WTC11 (cell line): ENCODE measurements around the gene PYHIN1. TPM values are rescaled to one million over a fixed set of nuclear protein-coding genes. Genes with fewer than 3 reads are reported as not detected.

Source experiments
- ATAC-seq: fragments of 200-7000 bp; cut with Tn5 transposase; 2 replicates; pipeline ENCODE4 v1.10.0; 2021; ENCODE audit warnings: mild to moderate bottlenecking, moderate library complexity
- CTCF ChIA-PET: fragments of 300-600 bp; sonication (Branson Sonifier 250); formaldehyde crosslinking; loops from one replicate; lab custom pipeline; 2021; ENCODE audit warnings: antibody characterized with exemption; lab: Charles Lee
- POLR2A ChIA-PET: fragments of 350-600 bp; sonication (Branson Sonifier 250); formaldehyde crosslinking; loops from one replicate; lab custom pipeline; 2021; ENCODE audit warnings: antibody characterized with exemption; lab: Charles Lee
- DNase-seq: peaks from one replicate; pipeline ENCODE4 v3.0.0; 2021; ENCODE audit warnings: low spot score
- H3K27ac Mint-ChIP-seq: 2 replicates; pipeline ENCODE4 v1.8.0; 2021; ENCODE audit warnings: mixed read lengths
- H3K27me3 Mint-ChIP-seq: 2 replicates; pipeline ENCODE4 v1.8.0; 2021; ENCODE audit warnings: low read depth, mild to moderate bottlenecking, moderate library complexity, mixed read lengths
- H3K36me3 Mint-ChIP-seq: 2 replicates; pipeline ENCODE4 v1.8.0; 2021; ENCODE audit warnings: mixed read lengths
- H3K4me1 Mint-ChIP-seq: 2 replicates; pipeline ENCODE4 v1.8.0; 2022; ENCODE audit warnings: mixed read lengths
- H3K4me3 Mint-ChIP-seq: 2 replicates; pipeline ENCODE4 v1.8.0; 2021; ENCODE audit warnings: mild to moderate bottlenecking, moderate library complexity, mixed read lengths
- H3K9me3 Mint-ChIP-seq: 2 replicates; pipeline ENCODE4 v1.8.0; 2021; ENCODE audit warnings: mixed read lengths
- AR ChIP-seq: fragments of 250-450 bp; sonication (Bioruptor Pico); IDR thresholded peaks from 2 replicates; pipeline ENCODE4 v1.9.0; 2021; ENCODE audit warnings: mild to moderate bottlenecking
- ATF2 ChIP-seq: sonication (generic); formaldehyde crosslinking; IDR thresholded peaks from 2 replicates; pipeline ENCODE4 v1.8.1; 2022; ENCODE audit warnings: low read depth, missing genetic modification reagents, borderline replicate concordance
- ATF6 ChIP-seq: sonication (generic); formaldehyde crosslinking; IDR thresholded peaks from 2 replicates; pipeline ENCODE4 v1.8.1; 2023; ENCODE audit warnings: mild to moderate bottlenecking, missing genetic modification reagents
- E2F4 ChIP-seq: sonication (generic); formaldehyde crosslinking; IDR thresholded peaks from 2 replicates; pipeline ENCODE4 v1.8.1; 2022; ENCODE audit warnings: low read depth, mild to moderate bottlenecking, moderate library complexity, missing genetic modification reagents, borderline replicate concordance
- ETV6 ChIP-seq: sonication (generic); formaldehyde crosslinking; IDR thresholded peaks from 2 replicates; pipeline ENCODE4 v1.8.1; 2022; ENCODE audit warnings: mild to moderate bottlenecking, missing genetic modification reagents
- FOXJ3 ChIP-seq: sonication (generic); formaldehyde crosslinking; IDR thresholded peaks from 2 replicates; pipeline ENCODE4 v1.9.0; 2021; ENCODE audit warnings: missing genetic modification reagents, mild to moderate bottlenecking, borderline replicate concordance
- GABPB1 ChIP-seq: sonication (generic); formaldehyde crosslinking; IDR thresholded peaks from 2 replicates; pipeline ENCODE4 v1.8.1; 2023; ENCODE audit warnings: mild to moderate bottlenecking, missing genetic modification reagents
- MYBL2 ChIP-seq: sonication (generic); formaldehyde crosslinking; IDR thresholded peaks from 2 replicates; pipeline ENCODE4 v1.8.1; 2023; ENCODE audit warnings: mild to moderate bottlenecking, moderate library complexity, missing genetic modification reagents
- RORB ChIP-seq: fragments of 250-450 bp; sonication (Bioruptor Pico); IDR thresholded peaks from 2 replicates; pipeline ENCODE4 v1.9.0; 2021; ENCODE audit warnings: mild to moderate bottlenecking
- SMAD3 ChIP-seq: sonication (generic); formaldehyde crosslinking; IDR thresholded peaks from 2 replicates; pipeline ENCODE4 v1.8.0; 2022; ENCODE audit warnings: missing genetic modification reagents, mild to moderate bottlenecking, borderline replicate concordance
- TCF7 ChIP-seq: sonication (generic); formaldehyde crosslinking; IDR thresholded peaks from 2 replicates; pipeline ENCODE4 v1.8.0; 2022; ENCODE audit warnings: mild to moderate bottlenecking, low read depth, missing genetic modification reagents, moderate library complexity
- USF1 ChIP-seq: sonication (generic); formaldehyde crosslinking; IDR thresholded peaks from 2 replicates; pipeline ENCODE4 v1.8.0; 2022; ENCODE audit warnings: mild to moderate bottlenecking, missing genetic modification reagents
- ZBTB21 ChIP-seq: sonication (generic); formaldehyde crosslinking; IDR thresholded peaks from 2 replicates; pipeline ENCODE4 v1.8.1; 2023; ENCODE audit warnings: mild to moderate bottlenecking, missing genetic modification reagents, borderline replicate concordance
- ZNF232 ChIP-seq: sonication (generic); formaldehyde crosslinking; IDR thresholded peaks from 2 replicates; pipeline ENCODE4 v1.8.0; 2022; ENCODE audit warnings: mild to moderate bottlenecking, missing genetic modification reagents
- ZNF263 ChIP-seq: sonication (generic); formaldehyde crosslinking; IDR thresholded peaks from 2 replicates; pipeline ENCODE4 v1.8.1; 2022; ENCODE audit warnings: low read depth, mild to moderate bottlenecking, moderate library complexity, missing genetic modification reagents
- ZNF425 ChIP-seq: fragments of 250-450 bp; sonication (Bioruptor Pico); conservative IDR thresholded peaks from 2 replicates; pipeline ENCODE4 v1.9.0; 2021; ENCODE audit warnings: mild to moderate bottlenecking
- total RNA-seq: library from RNA; stranded (reverse); gene quantifications from 3 replicates; pipeline ENCODE4 v1.2.3, GENCODE V29; 2021

The PYHIN1 gene
- total RNA-seq, 1 experiment from 2014 or later, result not detected

- POLR2A ChIA-PET, result no interaction called here
- no peak overlapping the region for H3K27ac Mint-ChIP-seq
- H3K27me3 Mint-ChIP-seq, result peaks cover 61% of the 10 kb centered on the region
- no peak for DNase-seq
- CTCF ChIA-PET, result no interaction called here
- H3K9me3 Mint-ChIP-seq, result no peaks in the 10 kb centered on the region
- no peaks in the 10 kb centered on the region for H3K36me3 Mint-ChIP-seq
- no peak overlapping the region for H3K4me3 Mint-ChIP-seq
- H3K4me1 Mint-ChIP-seq, result peaks cover 60% of the 10 kb centered on the region
- no peak for ATAC-seq
- no peak for TF ChIP-seq USF1
- no peak for TF ChIP-seq RORB (CRISPR knock-in tag)
- TF ChIP-seq ATF2 (CRISPR knock-in tag), result no peak
- TF ChIP-seq ZNF232 (CRISPR knock-in tag), result no peak
- no peak for TF ChIP-seq ZBTB21
- TF ChIP-seq MYBL2, result no peak
- no peak for TF ChIP-seq GABPB1 (CRISPR knock-in tag)
- no peak for TF ChIP-seq ZNF263 (CRISPR knock-in tag)
- TF ChIP-seq ETV6 (CRISPR knock-in tag), result no peak
- no peak for TF ChIP-seq ZNF425 (CRISPR knock-in tag)
- TF ChIP-seq ATF6 (CRISPR knock-in tag), result no peak
- TF ChIP-seq FOXJ3, result no peak
- TF ChIP-seq E2F4, result no peak
- no peak for TF ChIP-seq AR
- no peak for TF ChIP-seq SMAD3 (CRISPR knock-in tag)
- no peak for TF ChIP-seq TCF7
Observed at GRCh38 chr1:159009287-159009686, 77.9 kb downstream of the PYHIN1 start.
